Vagina (tissue), 2 donors: ENCODE results near the gene TSPAN9. TPM values are rescaled to one million over a fixed set of nuclear protein-coding genes. Genes with fewer than 3 reads are reported as not detected.

Experiments used
- DNase-seq, 2 donors: peaks; one replicate each; pipeline ENCODE4 v3.0.0-alpha.2; 2017; ENCODE audit errors: extremely low spot score in 2 of 2
- H3K27ac ChIP-seq: fragments of 200-600 bp; sonication (generic); one replicate; pipeline ENCODE4 v1.5.1; 2019
- H3K27me3 ChIP-seq: fragments of 200-600 bp; sonication (generic); one replicate; pipeline ENCODE4 v1.5.1; 2019
- H3K36me3 ChIP-seq, 2 donors: fragments of 200-600 bp; sonication (generic); one replicate each; pipeline ENCODE4 v1.5.1; 2017 to 2019
- H3K4me1 ChIP-seq: fragments of 200-600 bp; sonication (generic); one replicate; pipeline ENCODE4 v1.5.1; 2019
- H3K4me3 ChIP-seq, 2 donors: fragments of 200-600 bp; sonication (generic); 1 replicate in 1 of 2; 2 replicates in 1 of 2; pipeline ENCODE4 v1.5.1; 2016 to 2019
- H3K9me3 ChIP-seq: fragments of 200-600 bp; sonication (generic); one replicate; pipeline ENCODE4 v1.5.1; 2019
- POLR2A ChIP-seq, 2 donors: fragments of 450-650 bp; IDR thresholded peaks; one replicate each; pipeline ENCODE4 v1.6.1; 2017; ENCODE audit warnings: antibody characterized with exemption in 2 of 2, mild to moderate bottlenecking in 2 of 2, moderate library complexity in 2 of 2
- POLR2AphosphoS5 ChIP-seq, 2 donors: sonication (generic); formaldehyde crosslinking; IDR thresholded peaks; one replicate each; pipeline ENCODE4 v1.9.0; 2017; ENCODE audit warnings: antibody characterized with exemption in 2 of 2, mild to moderate bottlenecking in 2 of 2, low read depth in 1 of 2; ENCODE audit not compliant: insufficient read depth in 1 of 2
- intact Hi-C: fragments of 100-400 bp; cut with DNase I; formaldehyde crosslinking; loops from one replicate; pipeline ENCODE4 v1.15.1; 2023
- total RNA-seq: library from RNA; depleted of rRNA; stranded (reverse); fragments of >200 nt; gene quantifications from one replicate; pipeline ENCODE4 v1.2.3, GENCODE V29; 2016
- TF ChIP-seq, protein P1 (sequence below), 3 experiments: fragments of 450-650 bp in 2 of 3; fragments of 200-600 bp in 1 of 3; sonication (generic) in 1 of 3; IDR thresholded peaks; one replicate each; pipeline ENCODE4 v1.5.1; 2017 to 2019; ENCODE audit warnings: antibody characterized with exemption in 3 of 3, mild to moderate bottlenecking in 2 of 3, moderate library complexity in 2 of 3

TSPAN9 gene
- total RNA-seq, 1 donor from 2014 or later = 32.2 TPM

DNA sequence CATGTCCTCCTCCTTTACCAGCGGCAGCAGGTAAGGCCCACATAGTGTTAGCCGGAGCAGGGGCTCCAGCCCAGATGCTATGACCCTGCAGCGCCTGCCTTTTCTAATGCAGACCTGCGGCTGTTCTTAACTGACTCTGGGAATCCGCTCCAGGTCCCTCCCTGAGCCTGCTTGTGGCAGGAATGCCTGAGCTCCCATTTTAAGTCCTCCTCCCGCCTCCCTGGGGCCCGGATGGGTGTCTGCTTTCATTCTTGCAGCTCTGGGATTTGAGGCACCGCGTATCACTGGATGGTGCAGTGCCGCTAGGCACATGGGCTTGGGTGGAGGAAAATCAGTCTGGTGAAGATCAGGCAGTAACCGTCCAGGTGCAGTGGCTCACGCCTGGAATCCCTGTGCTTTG, 7.6 kb downstream of the TSPAN9 start:
- peaks cover 67% of the 10 kb centered on the region for H3K4me1 ChIP-seq
- no peak for TF ChIP-seq POLR2A (IDR thresholded peaks at IDR 0.05)
- TF ChIP-seq, protein P1, sequence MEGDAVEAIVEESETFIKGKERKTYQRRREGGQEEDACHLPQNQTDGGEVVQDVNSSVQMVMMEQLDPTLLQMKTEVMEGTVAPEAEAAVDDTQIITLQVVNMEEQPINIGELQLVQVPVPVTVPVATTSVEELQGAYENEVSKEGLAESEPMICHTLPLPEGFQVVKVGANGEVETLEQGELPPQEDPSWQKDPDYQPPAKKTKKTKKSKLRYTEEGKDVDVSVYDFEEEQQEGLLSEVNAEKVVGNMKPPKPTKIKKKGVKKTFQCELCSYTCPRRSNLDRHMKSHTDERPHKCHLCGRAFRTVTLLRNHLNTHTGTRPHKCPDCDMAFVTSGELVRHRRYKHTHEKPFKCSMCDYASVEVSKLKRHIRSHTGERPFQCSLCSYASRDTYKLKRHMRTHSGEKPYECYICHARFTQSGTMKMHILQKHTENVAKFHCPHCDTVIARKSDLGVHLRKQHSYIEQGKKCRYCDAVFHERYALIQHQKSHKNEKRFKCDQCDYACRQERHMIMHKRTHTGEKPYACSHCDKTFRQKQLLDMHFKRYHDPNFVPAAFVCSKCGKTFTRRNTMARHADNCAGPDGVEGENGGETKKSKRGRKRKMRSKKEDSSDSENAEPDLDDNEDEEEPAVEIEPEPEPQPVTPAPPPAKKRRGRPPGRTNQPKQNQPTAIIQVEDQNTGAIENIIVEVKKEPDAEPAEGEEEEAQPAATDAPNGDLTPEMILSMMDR (IDR thresholded peaks at IDR 0.05) = no peak
- no peak for TF ChIP-seq POLR2AphosphoS5 (IDR thresholded peaks at IDR 0.05; ENCODE audit: insufficient read depth in 1 of 2, low read depth in 1 of 2)
- H3K36me3 ChIP-seq = no peaks in the 10 kb centered on the region
- H3K4me3 ChIP-seq = no peak overlapping the region
- H3K9me3 ChIP-seq = no peaks in the 10 kb centered on the region
- intact Hi-C loops = no loop called here
- H3K27me3 ChIP-seq = no peaks in the 10 kb centered on the region
- H3K27ac ChIP-seq = no peak overlapping the region
- DNase-seq = no peak

DNA sequence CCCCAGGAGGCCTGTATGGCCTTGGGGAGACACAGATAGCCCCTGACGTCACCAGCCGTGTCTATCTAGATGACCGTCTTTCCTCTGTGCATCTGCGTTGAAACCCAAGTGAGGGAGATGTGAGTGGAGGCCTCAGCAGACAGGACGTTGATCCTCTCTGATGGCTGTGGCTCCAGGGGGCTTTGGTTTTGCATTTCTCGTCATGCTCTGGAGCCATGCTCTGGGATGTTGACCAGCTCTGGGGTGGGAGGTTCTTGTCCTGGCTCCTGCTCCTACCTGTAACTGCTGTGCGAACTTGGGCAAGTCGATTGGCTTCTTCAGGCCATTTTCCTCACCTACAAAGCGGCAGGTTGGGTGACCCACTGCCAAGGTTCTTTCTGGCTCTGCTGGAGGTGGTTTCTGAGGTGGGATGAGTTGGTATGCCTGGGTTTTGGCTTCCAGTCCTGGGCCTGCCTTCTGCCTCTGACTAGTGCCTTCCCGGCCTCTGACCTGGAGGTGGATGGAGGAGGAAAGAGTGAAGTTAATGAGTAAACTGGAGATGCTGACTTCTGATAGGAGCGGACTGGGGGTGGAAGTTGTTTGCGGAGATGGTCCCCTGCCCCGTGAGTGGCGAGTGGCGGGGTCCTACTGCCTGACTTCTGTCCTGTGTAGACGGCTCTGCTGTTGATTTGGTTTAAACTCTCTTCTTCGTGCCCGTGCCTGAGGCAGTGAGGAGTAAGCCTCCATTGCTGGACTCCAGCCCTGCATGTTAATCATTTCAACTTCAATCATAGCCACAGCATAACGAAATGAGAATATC, 8.4 kb downstream of the TSPAN9 start:
- TF ChIP-seq POLR2AphosphoS5 (IDR thresholded peaks at IDR 0.05; ENCODE audit: insufficient read depth in 1 of 2, low read depth in 1 of 2) = no peak
- TF ChIP-seq POLR2A (IDR thresholded peaks at IDR 0.05) = no peak
- TF ChIP-seq, protein P1 (IDR thresholded peaks at IDR 0.05) = no peak
- intact Hi-C loops = no loop called here

DNA sequence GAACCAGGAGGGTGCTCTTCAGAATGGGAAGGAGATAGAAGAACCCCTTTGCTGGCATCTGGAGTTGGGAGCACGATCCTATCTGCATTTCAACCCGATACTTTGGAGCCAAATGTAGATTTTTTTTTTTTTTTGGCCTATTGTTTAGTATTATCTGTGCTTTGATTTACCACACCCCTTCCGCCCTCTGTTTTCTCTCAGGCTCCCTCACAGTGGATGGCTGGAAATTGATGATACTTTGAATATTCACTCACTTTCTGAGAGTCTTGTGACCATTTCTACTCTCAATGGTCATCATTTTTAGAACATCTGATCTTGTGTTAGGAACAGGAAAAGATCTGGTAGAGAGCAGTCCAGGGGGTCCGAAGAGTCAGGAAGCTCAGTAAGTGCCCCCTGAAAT, 9.0 kb downstream of the TSPAN9 start:
- H3K4me1 ChIP-seq = peaks cover 55% of the 10 kb centered on the region
- no peaks in the 10 kb centered on the region for H3K27me3 ChIP-seq
- intact Hi-C loops = no loop called here
- no peak overlapping the region for H3K4me3 ChIP-seq
- TF ChIP-seq, protein P1 (IDR thresholded peaks at IDR 0.05) = no peak
- TF ChIP-seq POLR2AphosphoS5 (IDR thresholded peaks at IDR 0.05; ENCODE audit: insufficient read depth in 1 of 2, low read depth in 1 of 2) (no peak), POLR2A (IDR thresholded peaks at IDR 0.05) (no peak)
- no peak for DNase-seq
- H3K36me3 ChIP-seq = no peaks in the 10 kb centered on the region
- no peaks in the 10 kb centered on the region for H3K9me3 ChIP-seq
- no peak overlapping the region for H3K27ac ChIP-seq

More for the DNA sequence above, 8.4 kb downstream of the TSPAN9 start:
- Histone ChIP-seq H3K27ac (no peak overlapping the region), H3K9me3 (no peaks in the 10 kb centered on the region), H3K4me1 (peaks cover 59% of the 10 kb centered on the region), H3K4me3 (no peak overlapping the region), H3K27me3 (no peaks in the 10 kb centered on the region), H3K36me3 (no peaks in the 10 kb centered on the region)
- no peak for DNase-seq

DNA sequence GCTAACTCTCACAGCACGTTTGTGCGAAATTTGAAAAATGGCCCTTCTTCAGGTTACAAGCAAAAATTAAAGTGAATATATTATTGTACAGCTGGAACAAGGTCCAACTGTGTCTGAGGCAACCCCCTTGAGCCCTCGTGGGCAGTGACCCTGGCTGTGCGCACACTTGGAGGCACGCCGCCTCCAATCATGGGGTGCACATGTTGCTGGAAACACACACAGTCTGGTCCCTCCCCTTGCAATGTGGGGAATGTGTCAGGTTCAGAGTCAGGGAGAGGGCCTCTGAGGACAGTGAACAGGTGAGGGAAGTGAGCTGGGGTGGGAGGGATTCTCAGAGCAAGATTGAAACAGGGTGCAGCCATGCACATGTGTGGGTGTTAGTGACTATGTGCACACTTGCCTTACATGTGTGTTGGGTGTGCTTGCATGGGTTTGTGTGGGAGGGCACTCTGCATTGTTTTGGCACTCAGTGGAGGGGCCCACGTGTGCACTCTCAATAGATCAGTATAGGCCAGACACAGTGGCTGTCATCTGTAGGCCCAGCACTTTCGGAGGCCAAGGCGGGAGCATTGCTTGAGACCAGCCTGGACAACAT, 9.6 kb downstream of the TSPAN9 start:
- TF ChIP-seq POLR2A (IDR thresholded peaks at IDR 0.05) (no peak), POLR2AphosphoS5 (IDR thresholded peaks at IDR 0.05; ENCODE audit: insufficient read depth in 1 of 2, low read depth in 1 of 2) (no peak)
- TF ChIP-seq, protein P1 (IDR thresholded peaks at IDR 0.05) = no peak
- intact Hi-C loops = no loop called here
- Histone ChIP-seq H3K4me1 (peaks cover 58% of the 10 kb centered on the region), H3K4me3 (no peak overlapping the region), H3K27me3 (no peaks in the 10 kb centered on the region), H3K9me3 (no peaks in the 10 kb centered on the region), H3K36me3 (no peaks in the 10 kb centered on the region), H3K27ac (no peak overlapping the region)
- no peak for DNase-seq
